ENCODE measurements around the gene ZYG11B.
"Not testable (repeated sequence)": the region's sequence is repeated elsewhere in the genome, so short reads cannot be mapped to it uniquely, and the experiment has no call there.

ZYG11B gene

GRCh38 chr1:52707927-52708655, 18.2 kb upstream of the ZYG11B start:
- peak; percentile 51 for DNase-seq

GRCh38 chr1:52709016-52709415, 17.2 kb upstream of the ZYG11B start:
- DNase-seq: no peak

GRCh38 chr1:52713590-52713989, 12.7 kb upstream of the ZYG11B start:
- no peak for DNase-seq

- not testable (repeated sequence) for DNase-seq
Measured at GRCh38 chr1:52715296-52715695, 11.0 kb upstream of the ZYG11B start.

GRCh38 chr1:52723260-52723659, 3.0 kb upstream of the ZYG11B start:
- DNase-seq: no peak

GRCh38 chr1:52725903-52726264, 369 bp upstream of the ZYG11B start:
- no peak for DNase-seq

GRCh38 chr1:52727114-52727586, 897 bp downstream of the ZYG11B start:
- DNase-seq: peak; percentile 28

GRCh38 chr1:52727956-52728656, 1.9 kb downstream of the ZYG11B start:
- DNase-seq: no peak

- no peak for DNase-seq
Measured at GRCh38 chr1:52733368-52733767, 7.1 kb downstream of the ZYG11B start.

GRCh38 chr1:52735371-52735770, 9.1 kb downstream of the ZYG11B start:
- DNase-seq: not testable (repeated sequence)

GRCh38 chr1:52738148-52738547, 11.9 kb downstream of the ZYG11B start:
- no peak for DNase-seq

- DNase-seq: no peak
Measured at GRCh38 chr1:52738893-52739292, 12.6 kb downstream of the ZYG11B start.

GRCh38 chr1:52739699-52740467, 13.6 kb downstream of the ZYG11B start:
- DNase-seq: no peak

- DNase-seq: no peak
Measured at GRCh38 chr1:52741259-52741658, 15.0 kb downstream of the ZYG11B start.

- DNase-seq: no peak
Measured at GRCh38 chr1:52746189-52746588, 19.9 kb downstream of the ZYG11B start.

- no peak for DNase-seq
Measured at GRCh38 chr1:52747450-52747849, 21.2 kb downstream of the ZYG11B start.

GRCh38 chr1:52748119-52748518, 21.9 kb downstream of the ZYG11B start:
- no peak for DNase-seq

GRCh38 chr1:52749496-52749895, 23.2 kb downstream of the ZYG11B start:
- DNase-seq: not testable (repeated sequence)

GRCh38 chr1:52750139-52750538, 23.9 kb downstream of the ZYG11B start:
- not testable (repeated sequence) for DNase-seq

GRCh38 chr1:52751589-52752483, 25.6 kb downstream of the ZYG11B start:
- DNase-seq: no peak

GRCh38 chr1:52752484-52752826, 26.2 kb downstream of the ZYG11B start:
- no peak for DNase-seq

- DNase-seq: no peak
Measured at GRCh38 chr1:52753169-52753568, 26.9 kb downstream of the ZYG11B start.

GRCh38 chr1:52756020-52756419, 29.8 kb downstream of the ZYG11B start:
- DNase-seq: no peak
